Measurements from ENCODE around the gene AMY2B.
"Not testable (repeated sequence)": the region's sequence is repeated elsewhere in the genome, so short reads cannot be mapped to it uniquely, and the experiment has no call there.

Gene AMY2B

DNA sequence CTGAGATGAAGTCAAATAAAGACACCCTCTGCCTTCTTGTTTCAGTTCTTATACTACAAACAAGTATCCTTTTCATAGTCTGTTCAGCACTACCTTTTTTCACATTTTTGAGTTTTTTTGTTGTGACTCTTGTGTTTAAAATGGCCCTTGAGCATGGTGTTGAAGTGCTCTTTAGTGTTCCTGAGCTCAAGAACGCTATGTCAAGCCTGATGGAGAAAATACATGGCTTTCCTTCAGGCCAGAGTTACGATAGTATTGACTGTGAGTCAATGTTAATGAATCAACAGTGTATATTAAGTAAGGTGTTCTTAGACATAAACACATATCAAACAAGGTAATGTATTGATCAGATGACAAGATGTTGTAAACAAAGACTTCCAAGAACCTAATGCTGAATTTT, 33.2 kb upstream of the AMY2B start:
- Histone ChIP-seq H3K4me1 (peaks cover 0 to under 1% (median 0%) of the 10 kb centered on the region in 4 donors), H3K27ac (no peak overlapping the region), H3K9me3 (no peaks in the 10 kb centered on the region), H3K36me3 (peaks cover 70 to 84% (median 80%) of the 10 kb centered on the region in 3 donors), H3K27me3 (no peaks in the 10 kb centered on the region), H3K4me3 (no peak overlapping the region)
- intact Hi-C loops (cut with DNase I; ENCODE audit: low total_unique reads) = no loop called here
- TF ChIP-seq, protein P1, sequence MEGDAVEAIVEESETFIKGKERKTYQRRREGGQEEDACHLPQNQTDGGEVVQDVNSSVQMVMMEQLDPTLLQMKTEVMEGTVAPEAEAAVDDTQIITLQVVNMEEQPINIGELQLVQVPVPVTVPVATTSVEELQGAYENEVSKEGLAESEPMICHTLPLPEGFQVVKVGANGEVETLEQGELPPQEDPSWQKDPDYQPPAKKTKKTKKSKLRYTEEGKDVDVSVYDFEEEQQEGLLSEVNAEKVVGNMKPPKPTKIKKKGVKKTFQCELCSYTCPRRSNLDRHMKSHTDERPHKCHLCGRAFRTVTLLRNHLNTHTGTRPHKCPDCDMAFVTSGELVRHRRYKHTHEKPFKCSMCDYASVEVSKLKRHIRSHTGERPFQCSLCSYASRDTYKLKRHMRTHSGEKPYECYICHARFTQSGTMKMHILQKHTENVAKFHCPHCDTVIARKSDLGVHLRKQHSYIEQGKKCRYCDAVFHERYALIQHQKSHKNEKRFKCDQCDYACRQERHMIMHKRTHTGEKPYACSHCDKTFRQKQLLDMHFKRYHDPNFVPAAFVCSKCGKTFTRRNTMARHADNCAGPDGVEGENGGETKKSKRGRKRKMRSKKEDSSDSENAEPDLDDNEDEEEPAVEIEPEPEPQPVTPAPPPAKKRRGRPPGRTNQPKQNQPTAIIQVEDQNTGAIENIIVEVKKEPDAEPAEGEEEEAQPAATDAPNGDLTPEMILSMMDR (IDR thresholded peaks at IDR 0.05) = no peak
- DNase-seq = no peak

DNA sequence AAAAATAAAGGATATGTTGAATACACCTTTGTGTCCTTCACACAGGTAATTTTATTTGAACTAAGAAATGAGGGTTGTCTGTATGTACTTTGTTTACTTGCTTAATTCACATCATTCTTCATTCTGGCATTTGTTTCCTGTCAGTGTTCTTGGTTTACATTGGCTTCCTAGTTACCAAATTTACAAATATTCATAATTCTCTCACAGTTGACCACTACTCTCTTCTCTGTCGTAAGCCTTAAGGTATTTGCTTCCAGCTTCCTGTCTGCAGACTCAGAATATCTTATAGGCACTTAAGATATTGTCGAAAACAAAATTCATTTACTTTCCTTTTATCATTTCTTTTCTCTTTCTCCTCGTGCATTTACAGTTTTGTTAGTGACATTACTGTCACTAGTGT, 30.0 kb upstream of the AMY2B start:
- Histone ChIP-seq H3K9me3 (no peaks in the 10 kb centered on the region), H3K27me3 (no peaks in the 10 kb centered on the region), H3K36me3 (peaks cover 78 to 84% (median 83%) of the 10 kb centered on the region in 3 donors), H3K4me3 (no peak overlapping the region), H3K27ac (no peak overlapping the region), H3K4me1 (no peaks in the 10 kb centered on the region)
- no peak for DNase-seq
- TF ChIP-seq, protein P1 (IDR thresholded peaks at IDR 0.05) = no peak
- intact Hi-C loops (cut with DNase I; ENCODE audit: low total_unique reads) = no loop called here

DNA sequence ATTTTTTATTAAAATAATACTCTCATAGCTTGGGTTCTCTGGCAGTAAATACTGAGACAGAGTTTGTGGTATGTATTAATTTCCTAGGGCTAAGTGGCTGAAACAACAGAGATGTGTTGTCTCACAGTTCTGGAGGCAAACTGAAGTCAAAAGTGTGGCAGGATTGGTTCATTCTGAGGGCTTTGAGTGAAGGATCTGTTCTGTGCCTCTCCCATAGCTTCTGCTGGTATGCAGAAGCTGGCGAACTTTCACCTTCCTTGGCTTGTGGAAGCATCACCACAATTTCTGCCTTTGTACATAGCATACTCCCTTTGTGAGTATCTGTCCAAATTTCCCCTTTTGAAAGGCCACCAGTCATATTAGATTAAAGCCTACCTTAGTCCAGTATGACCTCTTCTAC, 24.9 kb upstream of the AMY2B start:
- no peak overlapping the region for H3K27ac ChIP-seq
- H3K4me3 ChIP-seq = no peak overlapping the region
- TF ChIP-seq, protein P1 (IDR thresholded peaks at IDR 0.05) = no peak
- no peaks in the 10 kb centered on the region for H3K27me3 ChIP-seq
- no peak for DNase-seq
- no peaks in the 10 kb centered on the region for H3K4me1 ChIP-seq
- no peaks in the 10 kb centered on the region for H3K9me3 ChIP-seq
- H3K36me3 ChIP-seq = peaks cover 72 to 80% (median 79%) of the 10 kb centered on the region in 3 donors
- intact Hi-C loops (cut with DNase I; ENCODE audit: low total_unique reads) = no loop called here

DNA sequence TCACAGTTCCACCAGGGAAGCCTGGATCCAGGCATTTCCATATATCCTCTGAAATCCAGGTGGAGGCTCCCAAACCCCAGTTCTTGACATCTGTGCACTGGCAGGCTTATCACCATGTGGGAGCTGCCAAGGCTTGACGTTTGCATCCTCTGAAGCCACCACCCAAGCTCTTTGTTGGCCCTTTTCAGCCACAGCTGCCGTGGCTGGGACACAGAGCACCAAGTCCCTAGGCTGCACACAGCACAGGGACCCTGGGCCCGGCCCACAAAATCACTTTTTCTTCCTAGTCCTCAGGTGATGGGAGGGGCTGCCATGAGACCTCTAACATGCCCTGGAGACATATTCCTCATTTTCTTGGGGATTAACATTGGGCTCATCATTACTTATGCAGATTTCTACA, 23.5 kb upstream of the AMY2B start:
- no peaks in the 10 kb centered on the region for H3K9me3 ChIP-seq
- no peak for DNase-seq
- no peaks in the 10 kb centered on the region for H3K4me1 ChIP-seq
- H3K36me3 ChIP-seq = peaks cover 71 to 86% (median 79%) of the 10 kb centered on the region in 3 donors
- H3K27ac ChIP-seq = no peak overlapping the region
- intact Hi-C loops (cut with DNase I; ENCODE audit: low total_unique reads) = no loop called here
- H3K4me3 ChIP-seq = no peak overlapping the region
- no peaks in the 10 kb centered on the region for H3K27me3 ChIP-seq
- TF ChIP-seq, protein P1 (IDR thresholded peaks at IDR 0.05) = no peak

DNA sequence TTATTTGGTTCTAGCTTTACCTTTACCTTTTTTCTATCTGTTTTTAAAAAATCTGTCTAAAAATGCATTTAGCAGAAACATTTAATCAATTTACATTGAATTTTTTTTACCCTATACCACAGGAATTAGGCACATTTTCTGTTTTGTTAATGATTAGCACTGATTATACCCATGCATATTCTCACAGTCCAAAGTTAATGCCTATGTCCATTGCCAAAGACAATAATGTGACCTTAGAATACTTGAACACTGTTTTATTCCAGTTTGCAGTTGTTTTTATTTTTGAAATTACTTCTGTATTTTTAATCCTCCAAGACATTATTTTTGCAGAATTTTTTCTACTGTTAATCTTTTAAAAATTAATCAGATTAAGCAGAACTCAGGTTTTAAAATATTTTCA, 11.0 kb upstream of the AMY2B start:
- peaks cover 0 to 29% (median 6%) of the 10 kb centered on the region in 4 donors for H3K4me1 ChIP-seq
- H3K4me3 ChIP-seq = no peak overlapping the region
- TF ChIP-seq, protein P1 (IDR thresholded peaks at IDR 0.05) = no peak
- peaks cover 10 to 16% (median 11%) of the 10 kb centered on the region in 3 donors for H3K36me3 ChIP-seq
- intact Hi-C loops (cut with DNase I; ENCODE audit: low total_unique reads) = no loop called here
- no peak for DNase-seq
- H3K27me3 ChIP-seq = no peaks in the 10 kb centered on the region
- no peaks in the 10 kb centered on the region for H3K9me3 ChIP-seq
- peak overlapping the region in 1 of 2 donors; percentile 80 for H3K27ac ChIP-seq

DNA sequence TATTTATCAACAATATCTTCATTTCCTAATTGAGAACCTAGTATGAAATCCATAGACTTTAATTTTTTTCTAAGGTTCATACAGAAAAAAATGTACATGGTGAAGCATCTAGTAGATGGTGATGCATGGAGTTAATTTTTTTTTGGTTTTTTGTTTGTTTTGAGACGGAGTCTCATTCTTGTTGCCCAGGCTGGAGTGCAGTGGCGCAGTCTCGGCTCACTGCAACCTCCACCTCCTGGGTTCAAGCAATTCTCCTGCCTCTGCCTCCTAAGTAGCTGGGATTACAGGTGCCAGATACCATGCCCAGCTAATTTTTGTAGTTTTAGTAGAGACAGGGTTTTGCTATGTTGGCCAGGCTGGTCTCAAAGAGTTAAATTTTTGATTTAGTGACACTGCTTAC, 10.3 kb upstream of the AMY2B start:
- H3K36me3 ChIP-seq = peaks cover 3 to 10% (median 10%) of the 10 kb centered on the region in 3 donors
- intact Hi-C loops (cut with DNase I; ENCODE audit: low total_unique reads); H3K27me3 ChIP-seq; H3K9me3 ChIP-seq; DNase-seq: not testable (repeated sequence)
- H3K4me3 ChIP-seq = peak overlapping the region; percentile 14 to 18
- H3K27ac ChIP-seq = peak overlapping the region; percentile 76 to 80
- peaks cover 0 to 29% (median 6%) of the 10 kb centered on the region in 4 donors for H3K4me1 ChIP-seq
